Right forelimb (tissue), 1 donor: ENCODE data around the gene RTN1.

Experiments used
- DNase-seq: peaks from one replicate; pipeline ENCODE4 v3.0.0-alpha.2; 2018

Gene RTN1, protein sequence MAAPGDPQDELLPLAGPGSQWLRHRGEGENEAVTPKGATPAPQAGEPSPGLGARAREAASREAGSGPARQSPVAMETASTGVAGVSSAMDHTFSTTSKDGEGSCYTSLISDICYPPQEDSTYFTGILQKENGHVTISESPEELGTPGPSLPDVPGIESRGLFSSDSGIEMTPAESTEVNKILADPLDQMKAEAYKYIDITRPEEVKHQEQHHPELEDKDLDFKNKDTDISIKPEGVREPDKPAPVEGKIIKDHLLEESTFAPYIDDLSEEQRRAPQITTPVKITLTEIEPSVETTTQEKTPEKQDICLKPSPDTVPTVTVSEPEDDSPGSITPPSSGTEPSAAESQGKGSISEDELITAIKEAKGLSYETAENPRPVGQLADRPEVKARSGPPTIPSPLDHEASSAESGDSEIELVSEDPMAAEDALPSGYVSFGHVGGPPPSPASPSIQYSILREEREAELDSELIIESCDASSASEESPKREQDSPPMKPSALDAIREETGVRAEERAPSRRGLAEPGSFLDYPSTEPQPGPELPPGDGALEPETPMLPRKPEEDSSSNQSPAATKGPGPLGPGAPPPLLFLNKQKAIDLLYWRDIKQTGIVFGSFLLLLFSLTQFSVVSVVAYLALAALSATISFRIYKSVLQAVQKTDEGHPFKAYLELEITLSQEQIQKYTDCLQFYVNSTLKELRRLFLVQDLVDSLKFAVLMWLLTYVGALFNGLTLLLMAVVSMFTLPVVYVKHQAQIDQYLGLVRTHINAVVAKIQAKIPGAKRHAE

GRCh38 chr14:59870277-59871165, at the start of gene RTN1:
RTN1 (minus strand) TSS chr14:59870776; CDS start chr14:59870630, 146 bp downstream.
- DNase-seq = peak; percentile 69

- no peak for DNase-seq
Observed at GRCh38 chr14:59920378-59920683, 49.8 kb upstream of the RTN1 start.

DNA sequence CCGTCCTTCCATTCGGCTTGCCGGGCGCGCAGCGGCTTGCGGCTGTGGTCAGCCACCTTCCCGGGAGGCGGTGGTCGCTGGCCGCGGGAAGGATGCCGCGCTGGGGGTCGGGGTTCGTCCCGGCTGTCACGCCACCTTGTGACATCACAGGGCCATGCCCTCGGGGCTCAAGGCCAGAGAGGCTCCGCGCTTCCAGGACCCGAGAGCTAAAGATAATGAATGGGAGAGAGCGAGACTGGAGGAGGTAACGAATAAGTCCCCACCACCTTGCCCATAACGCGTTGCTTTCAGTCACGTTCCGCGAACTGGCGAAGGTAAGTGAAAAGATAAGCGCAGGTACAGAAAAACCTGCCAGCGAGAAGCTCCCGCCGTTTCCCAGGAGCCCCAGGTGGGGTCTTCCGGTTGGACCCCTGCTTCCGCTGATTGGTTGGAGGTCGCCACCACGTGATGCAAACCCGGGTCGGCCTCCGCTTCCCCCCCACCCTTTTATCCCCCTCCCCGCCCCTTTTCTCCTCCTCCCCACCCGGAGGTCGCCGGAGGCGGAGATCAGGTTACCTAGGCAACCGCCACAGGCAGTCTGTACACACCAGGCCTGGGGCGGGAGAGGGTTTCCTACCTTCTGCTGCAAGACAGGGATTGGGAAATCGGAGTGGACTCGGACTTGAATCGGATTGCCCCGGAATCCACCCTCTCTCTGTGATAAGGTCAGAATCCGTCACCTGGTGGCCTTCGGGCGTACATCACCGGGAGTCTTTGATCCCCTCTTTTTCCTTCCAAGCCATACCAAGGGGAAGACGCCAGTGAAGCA, 49.2 kb upstream of the RTN1 start, which contains the start of gene LRRC9:
Gene LRRC9, plus strand, starts transcription at position 575 of the 808 bp plus-strand sequence.
- peak; percentile 65 for DNase-seq

DNA sequence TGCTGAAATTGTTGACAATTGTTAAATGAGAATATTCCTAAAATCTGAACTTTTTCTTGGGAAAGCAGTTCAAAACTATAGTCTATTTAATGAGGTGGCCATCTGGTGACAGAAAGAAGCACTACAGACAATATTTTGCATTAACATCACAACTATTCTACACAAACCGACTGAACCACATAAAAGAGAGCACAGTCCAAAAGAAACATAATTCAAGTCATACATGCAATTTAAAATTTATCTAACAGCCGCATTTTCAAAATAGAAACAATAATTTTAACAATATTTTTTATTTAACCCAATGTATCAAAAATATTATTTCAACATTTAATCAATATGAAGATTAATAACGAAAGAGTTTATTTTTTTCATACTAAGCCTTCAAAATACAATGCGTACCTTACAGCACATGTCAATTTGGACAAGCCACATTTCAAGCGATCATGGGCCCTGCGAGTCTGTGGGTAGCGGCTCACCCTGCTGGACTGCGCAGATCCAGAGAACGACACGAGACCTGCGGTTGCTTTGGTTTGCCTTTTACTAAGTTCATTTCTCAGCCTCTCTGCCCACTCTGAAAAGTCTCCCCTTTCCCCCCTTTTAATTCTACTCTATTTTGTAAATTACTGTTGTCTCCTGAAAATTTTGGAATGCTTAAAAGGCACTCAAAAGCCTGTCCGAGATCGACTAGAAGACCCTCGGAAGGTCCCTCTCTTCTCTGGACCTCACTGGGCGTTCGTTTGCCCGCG, 48.4 kb upstream of the RTN1 start:
- peak; percentile 51 for DNase-seq

GRCh38 chr14:59913187-59913586, 42.6 kb upstream of the RTN1 start:
- DNase-seq = no peak

- no peak for DNase-seq
Observed at GRCh38 chr14:59912443-59912842, 41.9 kb upstream of the RTN1 start.

GRCh38 chr14:59905188-59905587, 34.6 kb upstream of the RTN1 start:
- DNase-seq = no peak

GRCh38 chr14:59904184-59904583, 33.6 kb upstream of the RTN1 start:
- no peak for DNase-seq

DNA sequence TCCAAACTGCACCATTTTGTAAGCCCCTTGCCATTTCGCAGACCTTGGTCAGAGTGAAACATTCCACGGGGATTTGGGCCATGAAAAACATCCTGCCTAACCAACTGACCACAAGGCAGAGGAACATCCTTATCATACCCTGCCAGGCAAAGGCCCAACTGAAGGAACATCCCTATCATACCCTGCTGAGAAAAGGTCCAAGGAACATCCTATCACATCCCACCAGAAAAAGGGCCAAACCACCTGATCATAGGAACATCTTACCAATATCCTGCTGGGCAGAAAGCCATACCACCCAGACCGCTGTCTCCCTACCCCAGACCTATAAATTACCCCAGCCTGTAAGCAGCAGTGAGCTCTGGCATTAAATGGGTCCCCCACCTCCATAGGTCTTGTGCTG, 30.0 kb upstream of the RTN1 start:
- DNase-seq = no peak

GRCh38 chr14:59897757-59898383, 27.3 kb upstream of the RTN1 start:
- no peak for DNase-seq

- no peak for DNase-seq
Observed at GRCh38 chr14:59895721-59896120, 25.1 kb upstream of the RTN1 start.

- no peak for DNase-seq
Observed at GRCh38 chr14:59890676-59891075, 20.1 kb upstream of the RTN1 start.

- no peak for DNase-seq
Observed at GRCh38 chr14:59882957-59883356, 12.4 kb upstream of the RTN1 start.

- no peak for DNase-seq
Observed at GRCh38 chr14:59871166-59871495, 555 bp upstream of the RTN1 start.

GRCh38 chr14:59869381-59870255, 958 bp downstream of the RTN1 start:
- DNase-seq = no peak

DNA sequence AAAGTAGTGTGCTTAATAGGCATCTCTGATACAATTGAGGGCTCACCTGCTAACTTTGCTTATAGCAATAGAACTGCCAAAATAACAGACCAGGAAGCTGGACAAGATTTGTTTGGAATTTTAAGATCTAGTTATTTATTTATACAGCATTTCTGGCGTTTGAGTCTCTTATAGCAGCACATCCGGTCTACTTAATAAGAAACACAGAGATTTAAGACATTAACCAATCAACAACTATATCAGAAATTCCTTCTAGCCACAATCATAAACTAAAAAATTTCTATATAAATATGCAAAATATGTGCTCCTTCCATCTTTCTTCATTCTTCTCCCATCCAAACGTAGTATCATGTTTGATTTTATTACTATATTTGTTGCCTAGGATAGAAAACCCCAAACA, 2.6 kb downstream of the RTN1 start:
- no peak for DNase-seq

DNA sequence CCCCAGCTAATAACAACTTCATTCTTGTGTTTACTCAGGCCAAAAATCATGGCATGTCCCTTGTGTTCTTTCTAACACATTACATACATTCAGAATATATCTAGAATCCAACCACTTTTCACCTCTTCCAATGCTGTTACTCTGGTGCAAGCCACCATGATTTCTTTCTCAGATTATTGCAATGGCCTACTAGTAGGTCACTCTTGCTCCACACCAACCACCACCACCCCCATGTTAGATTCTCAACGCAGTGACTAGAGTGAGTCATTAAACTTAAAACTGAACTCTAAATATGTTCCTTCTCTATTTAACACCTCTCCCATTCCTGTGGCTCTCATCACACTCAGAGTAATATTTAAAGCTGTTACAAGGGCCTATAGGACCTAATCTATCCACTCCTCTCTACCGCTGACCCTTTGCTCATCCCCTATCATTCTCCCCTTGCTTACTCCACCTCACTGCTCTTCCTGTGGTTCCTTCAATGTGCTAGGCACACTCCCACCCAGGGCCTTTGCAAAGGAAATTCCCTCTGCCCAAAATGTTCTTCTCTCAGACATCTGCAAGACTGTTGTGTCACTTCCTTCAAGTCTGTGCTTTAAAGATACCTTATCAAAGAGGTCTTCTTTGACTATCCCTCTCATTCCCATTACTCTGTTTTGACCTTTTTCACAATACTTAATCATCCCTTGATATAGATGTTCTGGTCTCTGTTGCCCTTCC, 6.6 kb downstream of the RTN1 start:
- no peak for DNase-seq

DNA sequence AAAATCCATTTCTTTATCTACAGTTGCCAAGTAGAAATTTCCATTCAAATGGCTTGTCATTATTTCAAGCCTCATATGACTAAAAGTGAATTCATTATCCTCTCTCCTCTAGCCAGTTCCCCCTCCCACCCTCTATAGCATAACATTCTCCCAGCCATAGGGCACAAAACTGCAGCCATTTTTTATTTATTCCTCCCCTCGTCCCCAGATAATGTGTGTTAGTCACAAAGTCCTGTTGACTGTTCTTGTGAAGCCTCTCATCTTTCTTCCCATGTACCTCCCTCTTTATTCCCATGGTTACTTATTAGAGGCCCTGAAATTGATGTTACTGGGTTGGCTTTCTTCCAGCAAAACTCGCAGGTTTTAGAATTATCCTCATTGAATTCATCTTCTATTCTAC, 13.2 kb downstream of the RTN1 start:
- no peak for DNase-seq

GRCh38 chr14:59852350-59852749, 18.2 kb downstream of the RTN1 start:
- DNase-seq = no peak

GRCh38 chr14:59850458-59850857, 20.1 kb downstream of the RTN1 start:
- DNase-seq = no peak
